ENCODE results near the gene KRTAP5-8. TPM values are rescaled to one million over a fixed set of nuclear protein-coding genes. Genes with fewer than 3 reads are reported as not detected.
"Not testable (repeated sequence)": the region's sequence is repeated elsewhere in the genome, so short reads cannot be mapped to it uniquely, and the experiment has no call there.

Gene KRTAP5-8
- polyA plus RNA-seq, 12 donors = 0.16 TPM; not detected in 11

DNA sequence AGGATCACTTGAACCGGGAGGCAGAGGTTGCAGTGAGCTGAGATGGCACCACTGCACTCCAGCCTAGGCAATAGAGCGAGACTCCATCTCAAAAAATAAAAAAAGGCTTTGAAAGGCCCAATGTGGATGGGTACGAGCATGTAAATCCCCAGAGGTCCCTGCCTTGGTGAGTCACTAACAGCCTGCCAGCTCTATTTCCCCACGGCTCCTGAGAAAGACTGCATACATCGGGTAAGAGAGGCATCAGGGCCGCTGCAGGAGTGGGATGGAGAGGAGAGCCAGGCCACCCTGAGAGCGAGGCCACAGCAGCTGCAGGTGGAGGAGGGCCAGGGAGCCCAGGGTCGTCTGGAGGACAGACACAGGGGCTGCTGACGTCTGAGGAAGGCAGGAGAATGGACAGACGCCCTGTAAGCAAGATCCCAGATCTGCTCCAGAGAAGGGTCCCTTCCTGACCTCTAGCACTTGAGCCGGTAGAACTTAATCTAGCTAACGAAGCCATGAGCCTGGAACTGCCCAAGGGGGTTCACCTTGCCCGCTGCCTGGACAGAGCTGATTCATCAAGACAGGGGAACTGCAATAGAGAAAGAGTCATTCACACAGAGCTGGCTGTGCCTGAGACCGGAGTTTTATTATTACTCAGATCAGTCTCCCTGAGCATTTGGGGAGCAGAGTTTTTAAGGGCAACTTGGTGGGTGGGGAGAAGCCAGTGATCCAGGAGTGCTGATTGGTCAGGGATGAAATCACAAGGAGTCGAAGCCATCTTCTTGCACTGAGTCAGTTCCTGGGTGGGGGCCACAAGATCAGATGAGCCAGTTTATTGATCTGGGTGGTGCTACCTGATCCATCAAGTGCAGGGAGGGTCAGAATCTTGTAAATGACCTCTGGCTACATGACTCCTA is 5.3 kb downstream of the KRTAP5-8 start:
- DNase-seq = no peak

DNA sequence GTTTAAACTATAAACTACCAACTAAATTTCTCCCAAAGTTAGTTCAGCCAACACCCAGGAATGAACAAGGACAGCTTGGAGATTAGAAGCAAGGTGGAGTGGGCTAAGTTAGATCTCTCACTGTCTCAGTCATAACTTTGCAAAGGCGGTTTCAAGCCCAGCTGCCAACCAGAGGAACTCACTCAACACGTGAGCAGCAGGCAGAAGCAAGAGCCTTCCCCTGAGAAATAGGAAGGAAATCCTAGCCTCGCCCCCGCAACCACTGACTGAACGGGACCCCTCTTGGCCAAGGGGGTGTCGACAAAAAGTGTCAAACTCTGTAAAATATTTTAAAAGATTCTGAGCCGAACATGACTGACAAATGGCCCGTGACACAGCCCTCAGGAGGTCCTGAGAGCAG is 6.0 kb downstream of the KRTAP5-8 start:
- DNase-seq = no peak

DNA sequence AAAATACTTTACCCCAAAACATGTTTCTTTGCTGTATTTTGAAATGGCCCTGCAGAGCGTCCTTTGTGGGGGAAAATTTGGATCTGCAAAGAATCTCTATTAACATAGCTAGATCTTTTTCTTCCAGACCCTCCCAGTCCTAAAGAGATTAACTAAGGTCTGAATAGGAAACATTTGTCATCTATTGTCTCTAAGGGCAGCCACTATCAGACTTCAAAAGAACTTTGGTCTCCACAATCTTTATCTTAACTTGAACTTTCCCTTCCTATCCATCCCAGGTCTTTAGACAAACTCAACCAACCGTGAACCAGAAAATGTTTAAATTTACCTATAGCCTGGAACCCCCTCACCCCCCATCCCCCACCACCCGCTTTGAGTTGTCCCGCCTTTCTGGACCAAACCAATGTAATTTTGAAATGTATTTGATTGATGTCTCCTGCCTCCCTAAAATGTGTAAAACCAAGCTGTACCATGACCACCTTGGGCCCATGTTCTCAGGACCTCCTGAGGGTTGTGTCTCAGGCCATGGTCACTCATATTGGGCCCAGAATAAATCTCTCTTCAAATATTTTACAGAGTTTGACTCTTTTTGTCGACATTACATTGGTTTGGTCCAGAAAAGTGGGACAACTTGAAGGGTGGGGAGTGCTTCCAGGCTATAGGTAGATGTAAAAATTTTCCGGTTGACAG is 6.8 kb downstream of the KRTAP5-8 start:
- no peak for DNase-seq

DNA sequence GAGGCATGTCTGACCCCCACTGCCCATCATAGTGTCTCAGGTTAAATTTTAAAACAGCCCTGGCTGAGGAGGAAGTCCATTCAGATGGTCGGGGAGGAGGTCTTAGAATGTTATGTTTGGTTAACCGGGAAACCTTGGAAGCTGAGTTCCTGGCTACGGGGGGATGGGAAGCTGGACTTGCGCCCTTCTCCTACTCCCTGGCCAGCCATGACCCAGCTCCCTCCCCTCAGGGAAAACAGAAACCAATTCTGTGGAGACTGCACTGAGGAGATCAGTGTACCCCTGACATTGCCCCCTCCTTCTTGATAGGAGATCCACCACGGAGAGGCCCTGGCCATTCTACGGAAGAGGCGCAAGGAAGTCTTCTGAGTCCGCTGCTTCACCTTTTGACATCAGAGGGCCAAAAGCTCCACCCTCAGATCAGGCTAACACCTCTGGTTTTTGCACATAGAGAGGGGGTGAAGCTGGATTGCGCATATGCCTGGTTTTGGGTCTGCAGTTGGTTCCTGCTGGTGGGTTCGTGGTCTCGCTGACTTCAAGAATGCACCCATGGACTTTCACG is 7.7 kb downstream of the KRTAP5-8 start:
- no peak for DNase-seq

DNA sequence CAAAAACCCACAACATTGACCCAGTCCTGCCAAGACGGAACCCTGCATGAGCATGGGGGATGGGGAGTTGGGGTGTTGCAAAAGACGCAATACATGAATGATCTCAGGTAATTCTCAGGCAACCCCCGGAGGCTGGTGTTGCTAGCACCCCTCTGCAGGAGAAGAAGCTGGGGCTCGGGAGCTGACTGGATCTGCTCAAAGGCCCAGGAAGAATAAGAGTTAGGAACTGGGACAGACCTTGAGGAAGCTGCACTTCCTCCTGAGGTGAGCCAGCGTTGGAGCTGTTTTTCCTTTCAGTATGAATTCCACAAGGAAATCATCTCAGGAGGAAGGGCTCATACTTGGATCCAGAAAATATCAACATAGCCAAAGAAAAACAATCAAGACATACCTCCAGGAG is 10.3 kb downstream of the KRTAP5-8 start, which contains the start of gene KRTAP5-9:
KRTAP5-9 (plus strand) TSS at position 301 of the 400 bp plus-strand sequence. CDS start 238 bp downstream, outside the sequence.
- DNase-seq = no peak

DNA sequence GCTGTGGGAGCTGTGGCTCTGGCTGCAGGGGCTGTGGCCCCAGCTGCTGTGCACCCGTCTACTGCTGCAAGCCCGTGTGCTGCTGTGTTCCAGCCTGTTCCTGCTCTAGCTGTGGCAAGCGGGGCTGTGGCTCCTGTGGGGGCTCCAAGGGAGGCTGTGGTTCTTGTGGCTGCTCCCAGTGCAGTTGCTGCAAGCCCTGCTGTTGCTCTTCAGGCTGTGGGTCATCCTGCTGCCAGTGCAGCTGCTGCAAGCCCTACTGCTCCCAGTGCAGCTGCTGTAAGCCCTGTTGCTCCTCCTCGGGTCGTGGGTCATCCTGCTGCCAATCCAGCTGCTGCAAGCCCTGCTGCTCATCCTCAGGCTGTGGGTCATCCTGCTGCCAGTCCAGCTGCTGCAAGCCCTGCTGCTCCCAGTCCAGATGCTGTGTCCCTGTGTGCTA is 10.9 kb downstream of the KRTAP5-8 start:
- no peak for DNase-seq

DNA sequence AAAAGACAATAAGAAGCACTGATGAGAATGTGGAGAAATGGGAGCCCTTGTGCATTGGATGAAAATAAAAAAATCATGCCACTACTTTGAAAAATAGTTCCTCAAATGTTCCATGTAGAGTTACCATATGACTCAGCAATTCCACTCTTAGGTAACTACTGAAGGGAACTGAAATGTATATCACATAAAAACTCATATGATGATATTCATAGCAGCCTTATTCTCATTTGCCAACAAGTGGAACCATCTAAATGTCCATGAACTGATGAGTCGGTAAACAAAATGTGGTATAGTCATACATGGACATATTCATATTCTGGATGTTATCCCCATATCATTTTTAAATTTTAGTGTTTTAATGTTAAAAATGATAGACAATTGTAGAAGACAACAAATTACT is 13.9 kb downstream of the KRTAP5-8 start:
- DNase-seq = no peak

DNA sequence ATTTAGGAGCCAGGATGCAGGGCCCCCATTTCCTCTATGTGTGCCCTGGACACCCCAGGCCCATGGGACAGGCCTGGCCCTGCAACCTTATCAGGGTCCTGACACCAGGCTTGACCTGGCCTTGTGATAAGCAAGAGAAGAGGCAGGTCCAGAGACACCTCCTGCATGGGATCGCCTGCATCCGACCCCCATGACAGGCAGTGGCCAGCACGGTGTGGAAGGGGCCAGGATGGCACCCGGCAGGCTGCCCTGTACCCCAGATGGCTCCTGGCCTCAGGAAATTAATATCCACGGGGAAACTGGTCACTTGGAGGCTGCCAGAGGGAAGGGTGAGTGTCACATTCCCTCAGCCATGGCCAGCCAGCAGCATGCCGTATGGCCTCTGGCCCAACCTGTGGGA is 17.2 kb downstream of the KRTAP5-8 start:
- DNase-seq = no peak

DNA sequence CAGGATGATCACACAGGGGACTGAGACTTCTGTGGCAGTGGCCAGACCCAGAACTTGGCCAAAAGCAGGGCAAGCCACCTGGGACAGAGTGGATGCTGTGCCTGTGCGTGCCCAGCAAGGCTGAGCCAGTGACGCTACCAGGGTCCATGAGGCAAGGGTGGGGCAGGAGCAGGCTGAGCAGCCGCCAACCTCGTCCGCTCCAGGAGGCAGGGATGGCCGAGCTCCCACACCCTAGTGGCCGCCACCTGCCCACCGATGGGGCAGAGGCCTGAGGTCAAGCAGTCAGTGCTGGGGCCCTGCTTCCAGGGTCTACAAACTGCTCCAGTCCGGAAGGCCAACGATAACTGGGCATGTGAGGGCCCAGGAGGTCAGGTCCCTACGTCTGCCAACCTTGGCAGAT is 17.7 kb downstream of the KRTAP5-8 start:
- no peak for DNase-seq

DNA sequence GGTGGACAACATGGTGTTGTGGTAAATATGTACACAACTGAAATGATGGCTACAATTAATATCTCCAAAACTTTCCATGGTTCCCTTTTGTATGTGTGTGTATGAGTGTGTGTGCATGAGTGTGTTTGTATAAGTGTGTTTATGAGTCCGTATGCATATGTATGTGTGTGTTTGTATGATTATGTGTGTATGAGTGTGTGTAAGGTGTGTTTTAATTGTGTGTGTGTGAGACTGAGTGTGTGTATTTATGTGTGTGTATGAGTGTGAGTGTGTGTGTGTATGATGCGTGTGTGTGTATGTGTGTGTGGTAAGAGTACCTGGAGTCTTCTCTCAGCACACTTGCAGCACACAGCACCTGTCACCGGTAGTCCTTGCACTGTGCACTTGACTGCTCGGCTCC is 18.2 kb downstream of the KRTAP5-8 start:
- DNase-seq = no peak

DNA sequence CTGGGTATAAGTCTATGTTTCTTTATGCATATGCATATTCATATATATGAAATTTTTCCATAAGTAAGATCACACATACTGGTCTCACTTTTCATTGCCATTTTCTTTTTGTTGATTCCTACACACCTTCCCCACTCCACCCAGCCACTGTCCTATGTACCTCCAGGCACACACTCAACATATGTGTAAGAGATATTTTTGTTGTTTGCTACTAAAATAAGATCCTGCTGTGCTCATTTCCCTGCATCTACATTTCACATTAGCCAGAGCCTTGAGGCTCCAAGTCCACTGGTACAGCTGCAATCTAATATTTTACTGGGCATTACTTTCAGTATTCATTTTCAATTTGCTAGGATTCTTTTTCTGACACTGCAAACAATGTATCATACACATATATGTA is 19.4 kb downstream of the KRTAP5-8 start:
- DNase-seq = no peak

DNA sequence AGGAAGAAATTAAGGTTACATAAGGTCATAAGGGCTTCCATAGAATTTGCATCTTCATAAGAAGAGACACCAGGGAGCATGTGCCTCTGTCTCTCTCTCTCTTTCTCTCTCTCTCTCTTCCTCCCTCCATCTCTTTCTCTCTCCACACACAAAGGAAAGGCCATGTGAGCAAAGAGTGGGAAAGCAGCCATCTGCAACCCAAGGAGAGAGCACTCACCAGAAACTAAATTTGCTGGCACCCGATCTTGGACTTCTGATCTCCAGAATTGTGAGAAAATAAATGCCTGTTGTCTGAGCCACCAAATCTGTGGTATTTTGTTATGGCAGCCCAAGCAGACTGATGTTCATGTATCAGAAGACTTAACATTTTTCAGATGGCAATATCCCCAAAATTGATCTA is 21.2 kb downstream of the KRTAP5-8 start:
- DNase-seq = no peak

DNA sequence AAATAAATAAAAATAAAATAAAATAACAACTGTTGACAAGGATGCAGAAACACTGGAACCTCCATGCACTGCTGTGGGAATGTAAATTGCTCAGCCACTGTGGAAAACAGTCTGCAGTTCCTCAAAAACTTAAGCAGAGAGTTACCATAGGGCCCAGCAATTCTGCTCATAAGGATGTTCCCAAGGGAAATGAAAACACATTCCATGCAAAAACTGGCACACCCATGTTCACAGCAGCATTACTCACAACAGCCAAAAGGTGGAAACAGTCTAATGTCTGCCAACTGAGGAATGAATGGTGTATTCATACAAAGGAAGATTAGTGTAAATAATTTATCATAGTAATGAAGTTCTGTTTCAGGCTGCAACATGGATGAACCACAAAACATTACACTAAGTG is 24.3 kb downstream of the KRTAP5-8 start:
- no peak for DNase-seq

DNA sequence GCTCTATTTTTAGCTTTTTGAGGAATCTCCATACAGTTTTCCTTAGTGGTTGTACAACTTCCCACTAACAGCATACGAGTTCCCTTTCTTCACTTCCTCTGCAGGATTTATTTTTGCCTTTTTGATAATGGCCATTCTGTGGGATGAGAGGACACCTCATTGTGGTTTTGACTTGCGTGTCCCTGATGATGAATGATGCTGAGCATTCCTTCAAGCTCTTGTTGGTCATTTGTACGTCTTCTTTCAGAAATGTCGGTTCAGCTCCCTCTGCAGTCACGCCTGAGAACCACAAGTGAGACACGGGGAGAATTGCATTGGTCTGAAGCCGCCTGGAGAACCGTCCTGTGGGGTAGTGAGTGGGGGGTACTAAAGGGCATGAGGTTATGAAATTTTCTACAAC is 25.6 kb downstream of the KRTAP5-8 start:
- peak; percentile 12 for DNase-seq

DNA sequence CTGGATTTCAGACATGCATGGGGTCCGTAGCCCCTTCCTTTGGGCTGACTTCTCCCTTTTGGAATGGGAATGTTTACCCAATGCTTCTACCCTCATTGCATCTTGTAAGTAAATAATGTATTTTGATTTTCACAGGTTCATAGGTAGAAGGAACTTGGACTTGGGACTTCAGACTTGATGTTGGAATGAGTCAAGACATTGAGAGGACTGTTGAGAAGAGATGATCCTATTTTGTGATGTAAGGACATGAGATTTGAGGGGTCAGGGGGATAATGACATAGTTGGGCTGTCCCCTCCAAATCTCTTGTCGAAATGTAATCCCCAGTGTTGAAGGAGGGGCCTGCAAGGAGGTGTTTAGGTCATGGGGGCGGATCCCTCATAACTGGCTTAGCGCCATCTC is 26.6 kb downstream of the KRTAP5-8 start:
- DNase-seq = no peak

DNA sequence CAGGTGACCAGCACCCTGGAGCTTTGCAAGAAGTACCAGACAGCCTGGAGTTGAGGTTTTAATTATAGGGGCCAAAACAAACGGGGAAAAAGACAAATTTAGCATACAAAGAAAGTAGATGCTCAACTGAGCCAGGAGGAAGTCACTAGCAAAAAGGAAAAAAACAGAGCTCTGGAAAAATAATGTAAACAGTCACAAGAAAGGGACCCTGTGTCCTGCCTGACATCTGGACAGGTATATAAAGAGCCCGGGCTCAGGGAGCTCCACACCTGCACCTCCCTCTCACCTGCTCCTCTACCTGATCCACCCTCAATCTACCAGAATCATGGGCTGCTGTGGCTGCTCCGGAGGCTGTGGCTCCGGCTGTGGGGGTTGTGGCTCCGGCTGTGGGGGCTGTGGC is 27.4 kb downstream of the KRTAP5-8 start, which contains the start of gene KRTAP5-10:
KRTAP5-10 (plus strand) TSS at position 301 of the 400 bp plus-strand sequence; CDS start at position 326, 25 bp downstream.
- no peak for DNase-seq

DNA sequence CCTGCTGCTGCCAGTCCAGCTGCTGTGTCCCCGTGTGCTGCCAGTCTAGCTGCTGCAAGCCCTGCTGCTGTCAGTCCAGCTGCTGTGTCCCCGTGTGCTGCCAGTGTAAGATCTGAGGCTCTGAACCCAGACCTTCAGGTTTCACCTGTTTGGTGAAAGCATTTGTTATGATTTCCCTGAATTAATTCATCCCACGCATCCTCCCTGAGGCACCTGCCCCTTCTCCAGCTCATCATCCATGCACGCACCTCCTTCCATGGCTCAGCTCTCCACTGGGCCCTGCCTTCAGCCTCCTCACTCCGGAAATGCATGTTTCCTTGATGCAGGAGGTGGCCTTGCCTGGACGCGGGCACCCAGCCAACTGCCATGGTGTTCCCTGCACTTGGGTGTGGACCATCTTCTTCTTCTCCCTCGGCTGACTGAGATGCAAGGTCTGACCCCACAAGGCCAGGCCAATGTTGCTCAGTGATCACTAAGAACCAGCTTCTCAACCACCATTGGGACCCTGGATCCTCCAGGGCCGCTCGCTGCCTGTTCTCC is 28.3 kb downstream of the KRTAP5-8 start:
- DNase-seq = no peak

DNA sequence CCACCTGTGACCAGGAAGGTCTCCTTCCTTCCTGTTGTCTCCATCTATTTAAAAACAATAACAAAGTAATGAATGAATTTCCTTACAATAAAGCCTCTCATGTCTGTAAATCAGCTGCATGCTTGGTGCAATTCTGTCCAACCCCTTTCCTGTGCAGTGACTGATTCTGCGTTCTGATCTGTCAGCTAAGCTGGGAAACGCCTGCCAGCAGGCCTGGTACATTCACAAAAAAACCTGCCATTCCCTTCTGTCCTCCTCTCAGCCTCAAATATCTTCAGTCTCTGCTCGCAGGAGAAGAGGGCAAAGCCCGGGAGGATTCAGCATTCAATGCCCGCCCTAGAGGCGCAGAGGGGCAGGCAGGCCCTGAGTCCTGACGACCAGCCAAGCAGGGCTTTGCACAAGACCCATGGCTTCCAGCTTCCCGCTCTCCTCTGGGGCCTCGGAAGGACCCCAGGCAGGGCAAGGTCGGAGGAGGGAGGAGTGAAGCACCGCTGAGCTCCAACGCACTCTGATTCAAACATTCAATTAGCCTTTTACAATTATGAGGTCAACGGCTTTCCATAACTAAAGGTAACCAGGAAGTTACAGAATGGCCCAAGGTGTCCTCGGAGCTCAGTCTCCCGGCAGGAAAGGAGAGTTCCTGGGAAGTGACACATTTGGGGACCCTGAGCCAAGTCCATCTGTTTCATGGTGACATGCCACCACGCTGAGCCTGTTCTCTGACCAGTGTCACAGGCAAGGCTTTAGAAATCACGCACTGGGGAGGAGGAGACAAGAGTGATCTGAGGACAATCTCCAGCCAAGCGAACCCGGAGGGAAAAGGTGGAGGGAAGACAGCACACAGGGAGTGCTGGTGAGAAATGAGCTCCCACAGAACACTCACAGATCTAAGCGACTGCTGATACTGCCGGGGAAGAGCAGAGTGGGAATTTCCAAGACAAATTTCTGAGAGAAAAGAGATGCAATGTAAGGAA is 29.1 kb downstream of the KRTAP5-8 start:
- not testable (repeated sequence) for DNase-seq

DNA sequence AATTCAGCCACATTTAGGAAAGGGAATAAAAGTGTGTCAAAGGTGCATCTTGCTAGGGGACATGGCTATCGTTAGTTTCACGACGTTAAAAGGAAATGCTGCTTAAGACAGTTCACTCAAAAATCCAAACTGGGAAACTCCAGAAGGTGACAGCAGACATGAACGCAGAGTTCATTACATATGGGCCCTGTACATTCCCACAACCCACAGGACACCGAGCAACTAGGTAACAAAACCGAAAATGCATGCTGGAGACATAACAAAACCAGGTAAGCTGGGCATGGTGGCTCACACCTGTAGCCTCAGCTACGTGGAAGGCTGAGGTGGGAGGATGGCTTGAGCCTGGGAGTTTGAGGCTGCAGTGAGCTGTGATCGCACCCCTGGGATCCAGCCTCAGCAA is 29.8 kb downstream of the KRTAP5-8 start:
- DNase-seq = not testable (repeated sequence)

DNA sequence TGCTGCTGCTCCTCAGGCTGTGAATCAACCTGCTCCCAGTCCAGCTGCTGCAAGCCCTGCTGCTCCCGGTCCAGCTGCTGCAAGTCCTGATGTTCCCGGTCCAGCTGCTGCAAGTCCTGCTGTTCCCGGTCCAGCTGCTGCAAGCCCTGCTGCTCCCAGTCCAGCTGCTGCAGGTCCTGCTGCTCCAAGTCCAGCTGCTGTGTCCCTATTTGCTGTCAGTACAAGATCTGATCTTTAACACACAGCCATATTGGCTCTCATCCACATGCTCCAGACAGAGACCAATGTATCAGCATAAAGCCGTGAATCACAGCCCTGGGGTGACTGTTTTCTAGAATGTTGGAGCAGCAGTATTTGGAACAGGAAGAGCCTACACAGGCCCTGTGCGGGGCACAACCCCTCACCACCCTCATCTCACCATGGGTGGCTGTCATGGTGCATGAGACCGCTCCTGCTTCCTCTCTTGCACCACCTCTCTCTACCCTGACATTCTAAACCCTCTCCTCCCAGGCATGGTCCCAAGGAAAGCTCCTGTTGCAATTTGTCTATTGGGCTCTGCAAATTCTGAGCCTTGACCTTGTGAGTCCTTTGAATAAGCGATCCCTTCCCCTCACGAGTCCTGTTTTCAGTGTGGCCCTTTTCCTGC is 31.0 kb downstream of the KRTAP5-8 start:
- peak; percentile 19 for DNase-seq

All from muscle of arm (tissue), 12 donors.